Mesothelial cell of epicardium (in vitro differentiated cells): Measurements from ENCODE around the gene CARD8. TPM values are rescaled to one million over a fixed set of nuclear protein-coding genes. Genes with fewer than 3 reads are reported as not detected.

Experiments used
- DNase-seq, 2 experiments: peaks; one replicate each; pipeline ENCODE4 v3.0.0; 2021; ENCODE audit warnings: low spot score in 2 of 2; ENCODE audit not compliant: unreplicated experiment in 2 of 2
- H3K27ac Mint-ChIP-seq: 2 replicates; pipeline ENCODE4 v1.8.0; 2021; ENCODE audit warnings: mixed read lengths
- H3K27me3 Mint-ChIP-seq: 2 replicates; pipeline ENCODE4 v1.8.0; 2021; ENCODE audit warnings: low read depth, mixed read lengths
- H3K36me3 Mint-ChIP-seq: 2 replicates; pipeline ENCODE4 v1.8.0; 2021; ENCODE audit warnings: mixed read lengths
- H3K4me1 Mint-ChIP-seq: 2 replicates; pipeline ENCODE4 v1.8.0; 2021; ENCODE audit warnings: mixed read lengths
- H3K4me3 Mint-ChIP-seq: 2 replicates; pipeline ENCODE4 v1.8.0; 2021; ENCODE audit warnings: mild to moderate bottlenecking, moderate library complexity, mixed read lengths
- H3K9me3 Mint-ChIP-seq: 2 replicates; pipeline ENCODE4 v1.8.0; 2021; ENCODE audit warnings: mixed read lengths
- CTCF ChIP-seq: fragments of 200-600 bp; sonication (generic); IDR thresholded peaks from one replicate; pipeline ENCODE4 v1.5.0; 2021; ENCODE audit warnings: antibody characterized with exemption; ENCODE audit not compliant: unreplicated experiment
- total RNA-seq: library from RNA; stranded (reverse); gene quantifications from 3 replicates; pipeline ENCODE4 v1.2.1, GENCODE V29; 2021

Gene CARD8
- total RNA-seq, 1 donor from 2014 or later = 51.5 TPM

GRCh38 chr19:48213959-48214358 lies 41.8 kb downstream of the CARD8 start:
- DNase-seq = no peak
- no peak for TF ChIP-seq CTCF
- peaks cover 10% of the 10 kb centered on the region for H3K36me3 Mint-ChIP-seq
- H3K4me3 Mint-ChIP-seq = no peak overlapping the region
- H3K27ac Mint-ChIP-seq = no peak overlapping the region
- H3K9me3 Mint-ChIP-seq = no peaks in the 10 kb centered on the region
- no peaks in the 10 kb centered on the region for H3K27me3 Mint-ChIP-seq
- H3K4me1 Mint-ChIP-seq = no peaks in the 10 kb centered on the region

GRCh38 chr19:48210005-48210404 lies 45.7 kb downstream of the CARD8 start:
- Mint-ChIP-seq H3K9me3 (no peaks in the 10 kb centered on the region), H3K36me3 (peaks cover 5% of the 10 kb centered on the region), H3K27ac (peak overlapping the region; percentile 1), H3K4me3 (no peak overlapping the region), H3K4me1 (no peaks in the 10 kb centered on the region), H3K27me3 (no peaks in the 10 kb centered on the region)
- no peak for DNase-seq
- TF ChIP-seq CTCF = no peak

- Mint-ChIP-seq H3K27ac (no peak overlapping the region), H3K27me3 (no peaks in the 10 kb centered on the region), H3K4me1 (no peaks in the 10 kb centered on the region), H3K9me3 (no peaks in the 10 kb centered on the region), H3K36me3 (peaks cover under 1% of the 10 kb centered on the region), H3K4me3 (no peak overlapping the region)
- no peak for TF ChIP-seq CTCF
- peak in 1 of 2 experiments; percentile 5 for DNase-seq
Measured at GRCh38 chr19:48206397-48207093, 49.2 kb downstream of the CARD8 start.

- no peak overlapping the region for H3K4me3 Mint-ChIP-seq
- no peaks in the 10 kb centered on the region for H3K4me1 Mint-ChIP-seq
- no peaks in the 10 kb centered on the region for H3K9me3 Mint-ChIP-seq
- H3K36me3 Mint-ChIP-seq = no peaks in the 10 kb centered on the region
- DNase-seq = peak; percentile 90 to 93
- no peak for TF ChIP-seq CTCF
- no peaks in the 10 kb centered on the region for H3K27me3 Mint-ChIP-seq
- no peak overlapping the region for H3K27ac Mint-ChIP-seq
Measured at GRCh38 chr19:48203794-48204628, 51.7 kb downstream of the CARD8 start.

- no peak overlapping the region for H3K27ac Mint-ChIP-seq
- DNase-seq = no peak
- H3K27me3 Mint-ChIP-seq = no peaks in the 10 kb centered on the region
- no peak for TF ChIP-seq CTCF
- H3K36me3 Mint-ChIP-seq = no peaks in the 10 kb centered on the region
- no peaks in the 10 kb centered on the region for H3K4me1 Mint-ChIP-seq
- no peaks in the 10 kb centered on the region for H3K9me3 Mint-ChIP-seq
- no peak overlapping the region for H3K4me3 Mint-ChIP-seq
Measured at GRCh38 chr19:48203222-48203793, 52.4 kb downstream of the CARD8 start.
